Measurements from ENCODE around the gene USP49. TPM values are rescaled to one million over a fixed set of nuclear protein-coding genes. Genes with fewer than 3 reads are reported as not detected.

Gene USP49
- total RNA-seq, 2 experiments from 2014 or later: 9.0 to 17.8 TPM

DNA sequence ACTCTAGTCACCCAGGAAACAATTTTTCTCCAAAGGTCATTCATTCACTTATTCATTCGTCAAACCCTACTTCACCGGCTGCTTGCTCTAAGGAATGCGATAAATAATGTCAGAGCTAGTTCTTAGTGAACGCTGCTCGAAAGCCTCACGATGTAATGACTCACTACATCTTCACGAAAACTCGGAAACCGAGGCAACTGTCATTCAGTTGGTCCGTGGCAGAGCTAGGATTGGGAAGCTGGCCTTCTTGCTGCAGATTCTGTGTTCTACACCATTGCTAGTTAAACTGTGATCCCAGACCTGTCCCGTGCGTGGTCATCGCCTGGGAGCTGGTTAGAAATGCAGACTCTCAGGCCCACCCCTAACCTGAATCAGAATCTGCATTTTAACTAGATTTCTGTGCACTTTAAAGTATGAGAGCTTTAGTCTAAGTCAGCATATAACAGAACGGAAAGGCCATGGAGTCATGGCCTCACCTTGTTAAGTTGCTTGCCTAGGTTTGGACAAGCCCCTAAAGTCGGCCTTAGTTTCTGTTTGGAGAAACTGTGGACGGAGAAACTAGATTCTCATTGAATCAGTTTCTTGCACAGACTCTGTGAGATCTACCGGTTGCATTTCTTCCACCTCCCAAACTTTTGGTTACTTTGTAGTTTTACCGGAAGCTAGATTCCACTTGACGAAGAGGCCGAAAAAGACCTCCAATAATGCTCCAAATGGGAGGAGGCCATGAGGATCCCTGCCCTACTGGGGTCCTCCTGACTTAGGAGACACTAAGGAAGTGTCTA is 47.1 kb upstream of the USP49 start:
- Histone ChIP-seq H3K4me3 (ENCODE audit: low read depth, low read length, poor library complexity, severe bottlenecking) (peak overlapping the region; percentile 93), H3K4me1 (ENCODE audit: insufficient read depth, low read length, poor library complexity, severe bottlenecking) (peaks cover 61% of the 10 kb centered on the region), H3K9me2 (ENCODE audit: insufficient read depth, low read length) (no peaks in the 10 kb centered on the region), H3K27ac (ENCODE audit: low read depth, low read length, poor library complexity, severe bottlenecking) (peak overlapping the region; percentile 81), H3K36me3 (ENCODE audit: insufficient read depth, low read length) (peaks cover 42% of the 10 kb centered on the region), H2AFZ (ENCODE audit: low read length) (peak overlapping the region; percentile 44; the same call in 1 of the 2 replicates), H3K4me2 (ENCODE audit: low read length) (peak overlapping the region; percentile 93), H3K9me3 (ENCODE audit: low read length) (no peaks in the 10 kb centered on the region), H3K79me2 (ENCODE audit: insufficient read depth, low read depth, low read length) (peaks cover 57% of the 10 kb centered on the region), H4K20me1 (ENCODE audit: insufficient read depth, low read length) (peaks cover 24% of the 10 kb centered on the region)
- intact Hi-C loops (cut with micrococcal nuclease; ENCODE audit: unreplicated experiment): loop anchor here (5.0 kb wide), 1 partner anchor 35 kb away; no protein-coding TSS in a partner anchor
- ChIA-PET POLR2A (interaction anchor here (0.5 to 2.2 kb wide), 21 partner anchors 13 to 1626 kb away, joined by 3 to 7 read pairs (median 4); partner anchors contain the start of gene TOMM6), CTCF (ENCODE audit: unreplicated experiment) (interaction anchor here (1.1 kb wide), 1 partner anchor 21 kb away, joined by 3 read pairs; the partner anchor contains the start of genes BYSL and MED20)
- BruUV-seq (replicated peaks): TSS peak; percentile 97
- no peak for TF ChIP-seq EZH2phosphoT487 (IDR thresholded peaks at IDR 0.05; ENCODE audit: borderline replicate concordance, low read depth, low read length)
- TF ChIP-seq, protein P1, sequence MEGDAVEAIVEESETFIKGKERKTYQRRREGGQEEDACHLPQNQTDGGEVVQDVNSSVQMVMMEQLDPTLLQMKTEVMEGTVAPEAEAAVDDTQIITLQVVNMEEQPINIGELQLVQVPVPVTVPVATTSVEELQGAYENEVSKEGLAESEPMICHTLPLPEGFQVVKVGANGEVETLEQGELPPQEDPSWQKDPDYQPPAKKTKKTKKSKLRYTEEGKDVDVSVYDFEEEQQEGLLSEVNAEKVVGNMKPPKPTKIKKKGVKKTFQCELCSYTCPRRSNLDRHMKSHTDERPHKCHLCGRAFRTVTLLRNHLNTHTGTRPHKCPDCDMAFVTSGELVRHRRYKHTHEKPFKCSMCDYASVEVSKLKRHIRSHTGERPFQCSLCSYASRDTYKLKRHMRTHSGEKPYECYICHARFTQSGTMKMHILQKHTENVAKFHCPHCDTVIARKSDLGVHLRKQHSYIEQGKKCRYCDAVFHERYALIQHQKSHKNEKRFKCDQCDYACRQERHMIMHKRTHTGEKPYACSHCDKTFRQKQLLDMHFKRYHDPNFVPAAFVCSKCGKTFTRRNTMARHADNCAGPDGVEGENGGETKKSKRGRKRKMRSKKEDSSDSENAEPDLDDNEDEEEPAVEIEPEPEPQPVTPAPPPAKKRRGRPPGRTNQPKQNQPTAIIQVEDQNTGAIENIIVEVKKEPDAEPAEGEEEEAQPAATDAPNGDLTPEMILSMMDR (conservative IDR thresholded peaks at IDR 0.05; ENCODE audit: low read length): no peak
- DNase-seq (ENCODE audit: low spot score): peak; percentile 27

DNA sequence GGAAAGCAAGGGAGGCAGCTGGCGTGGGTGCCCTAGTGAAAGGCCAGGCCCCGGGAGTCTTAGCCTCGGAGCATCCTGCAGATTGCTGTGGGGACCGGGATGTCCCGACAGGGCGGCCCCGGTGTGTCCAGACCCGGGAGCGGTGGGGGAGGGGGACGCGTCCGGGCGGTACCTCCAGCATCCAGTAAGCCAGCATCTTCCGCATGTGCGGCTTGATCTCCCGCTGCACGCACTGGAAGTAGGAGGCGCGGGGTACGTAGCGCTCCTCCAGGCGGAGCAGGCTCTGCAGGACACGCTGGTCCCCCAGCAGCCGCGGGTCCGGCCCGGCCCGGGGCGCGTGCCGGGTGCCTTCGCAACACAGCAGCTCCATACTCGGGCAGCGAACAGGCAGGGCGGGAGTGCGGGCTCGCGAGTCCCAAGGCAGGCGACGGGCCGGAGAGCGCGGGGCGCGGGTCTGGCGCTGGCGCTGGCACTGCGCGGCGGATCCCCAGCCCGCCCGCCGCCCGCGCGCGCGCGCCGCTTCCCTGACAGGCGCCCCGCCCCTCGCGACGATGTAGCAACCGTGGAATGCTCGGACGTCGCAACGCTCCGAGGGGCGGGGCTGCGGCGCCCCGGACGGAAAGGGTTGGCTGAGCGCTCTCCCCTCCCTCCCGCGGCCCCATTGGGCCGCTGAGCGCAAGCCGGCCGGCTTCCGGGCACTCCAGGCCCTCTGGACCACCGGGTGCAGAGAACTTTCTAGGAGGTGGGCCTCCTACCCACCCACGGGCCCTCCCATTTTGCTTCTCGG is 46.3 kb upstream of the USP49 start, which contains the start of gene CCND3:
TSS of gene CCND3 (minus strand) at position 529 of the 787 bp plus-strand sequence. CDS start at position 370, 159 bp downstream.
- Histone ChIP-seq H3K79me2 (ENCODE audit: insufficient read depth, low read depth, low read length) (peaks cover 65% of the 10 kb centered on the region), H3K36me3 (ENCODE audit: insufficient read depth, low read length) (peaks cover 50% of the 10 kb centered on the region), H2AFZ (ENCODE audit: low read length) (peak within 1 kb of the TSS; percentile 44; the same call in 1 of the 2 replicates), H3K9me3 (ENCODE audit: low read length) (no peaks in the 10 kb centered on the region), H3K4me1 (ENCODE audit: insufficient read depth, low read length, poor library complexity, severe bottlenecking) (peaks cover 69% of the 10 kb centered on the region), H3K9me2 (ENCODE audit: insufficient read depth, low read length) (no peaks in the 10 kb centered on the region), H3K4me2 (ENCODE audit: low read length) (peak within 1 kb of the TSS; percentile 93), H3K27ac (ENCODE audit: low read depth, low read length, poor library complexity, severe bottlenecking) (peak within 1 kb of the TSS; percentile 82), H3K4me3 (ENCODE audit: low read depth, low read length, poor library complexity, severe bottlenecking) (peak within 1 kb of the TSS; percentile 93), H4K20me1 (ENCODE audit: insufficient read depth, low read length) (peaks cover 24% of the 10 kb centered on the region)
- no TSS peak for BruUV-seq (replicated peaks)
- CTCF ChIA-PET (ENCODE audit: unreplicated experiment): interaction anchor here (0.6 to 1.1 kb wide), 4 partner anchors 11 to 107 kb away, joined by 3 read pairs; partner anchors contain the start of genes BYSL and MED20
- intact Hi-C loops (cut with micrococcal nuclease; ENCODE audit: unreplicated experiment): loop anchor here (1.0 to 5.0 kb wide), 4 partner anchors 36 to 155 kb away; partner anchors contain the start of gene TOMM6
- no peak for TF ChIP-seq EZH2phosphoT487 (IDR thresholded peaks at IDR 0.05; ENCODE audit: borderline replicate concordance, low read depth, low read length)
- TF ChIP-seq, protein P1 (conservative IDR thresholded peaks at IDR 0.05; ENCODE audit: low read length): no peak
- POLR2A ChIA-PET: interaction anchor here (0.5 to 3.2 kb wide), 14 partner anchors 12 to 1626 kb away, joined by 3 to 19 read pairs (median 5); partner anchors contain the start of gene TOMM6
- peak; percentile 95 for DNase-seq (ENCODE audit: low spot score)

Measured in OCI-LY7 (cell line).